ENCODE measurements around the gene NT5C.
"Not testable (repeated sequence)": the region's sequence is repeated elsewhere in the genome, so short reads cannot be mapped to it uniquely, and the experiment has no call there.

GRCh38 chr17:75133607-75134347 lies 2.2 kb upstream of the NT5C start:
- TF ChIP-seq, protein P1, sequence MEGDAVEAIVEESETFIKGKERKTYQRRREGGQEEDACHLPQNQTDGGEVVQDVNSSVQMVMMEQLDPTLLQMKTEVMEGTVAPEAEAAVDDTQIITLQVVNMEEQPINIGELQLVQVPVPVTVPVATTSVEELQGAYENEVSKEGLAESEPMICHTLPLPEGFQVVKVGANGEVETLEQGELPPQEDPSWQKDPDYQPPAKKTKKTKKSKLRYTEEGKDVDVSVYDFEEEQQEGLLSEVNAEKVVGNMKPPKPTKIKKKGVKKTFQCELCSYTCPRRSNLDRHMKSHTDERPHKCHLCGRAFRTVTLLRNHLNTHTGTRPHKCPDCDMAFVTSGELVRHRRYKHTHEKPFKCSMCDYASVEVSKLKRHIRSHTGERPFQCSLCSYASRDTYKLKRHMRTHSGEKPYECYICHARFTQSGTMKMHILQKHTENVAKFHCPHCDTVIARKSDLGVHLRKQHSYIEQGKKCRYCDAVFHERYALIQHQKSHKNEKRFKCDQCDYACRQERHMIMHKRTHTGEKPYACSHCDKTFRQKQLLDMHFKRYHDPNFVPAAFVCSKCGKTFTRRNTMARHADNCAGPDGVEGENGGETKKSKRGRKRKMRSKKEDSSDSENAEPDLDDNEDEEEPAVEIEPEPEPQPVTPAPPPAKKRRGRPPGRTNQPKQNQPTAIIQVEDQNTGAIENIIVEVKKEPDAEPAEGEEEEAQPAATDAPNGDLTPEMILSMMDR (tag by site-specific recombination; IDR thresholded peaks at IDR 0.05) = not testable (repeated sequence)
- not testable (repeated sequence) for TF ChIP-seq ZNF335 (tag by site-specific recombination; conservative IDR thresholded peaks at IDR 0.05); ZNF138 (tag by site-specific recombination; IDR thresholded peaks at IDR 0.05; ENCODE audit: borderline replicate concordance)
- TF ChIP-seq, protein P2, sequence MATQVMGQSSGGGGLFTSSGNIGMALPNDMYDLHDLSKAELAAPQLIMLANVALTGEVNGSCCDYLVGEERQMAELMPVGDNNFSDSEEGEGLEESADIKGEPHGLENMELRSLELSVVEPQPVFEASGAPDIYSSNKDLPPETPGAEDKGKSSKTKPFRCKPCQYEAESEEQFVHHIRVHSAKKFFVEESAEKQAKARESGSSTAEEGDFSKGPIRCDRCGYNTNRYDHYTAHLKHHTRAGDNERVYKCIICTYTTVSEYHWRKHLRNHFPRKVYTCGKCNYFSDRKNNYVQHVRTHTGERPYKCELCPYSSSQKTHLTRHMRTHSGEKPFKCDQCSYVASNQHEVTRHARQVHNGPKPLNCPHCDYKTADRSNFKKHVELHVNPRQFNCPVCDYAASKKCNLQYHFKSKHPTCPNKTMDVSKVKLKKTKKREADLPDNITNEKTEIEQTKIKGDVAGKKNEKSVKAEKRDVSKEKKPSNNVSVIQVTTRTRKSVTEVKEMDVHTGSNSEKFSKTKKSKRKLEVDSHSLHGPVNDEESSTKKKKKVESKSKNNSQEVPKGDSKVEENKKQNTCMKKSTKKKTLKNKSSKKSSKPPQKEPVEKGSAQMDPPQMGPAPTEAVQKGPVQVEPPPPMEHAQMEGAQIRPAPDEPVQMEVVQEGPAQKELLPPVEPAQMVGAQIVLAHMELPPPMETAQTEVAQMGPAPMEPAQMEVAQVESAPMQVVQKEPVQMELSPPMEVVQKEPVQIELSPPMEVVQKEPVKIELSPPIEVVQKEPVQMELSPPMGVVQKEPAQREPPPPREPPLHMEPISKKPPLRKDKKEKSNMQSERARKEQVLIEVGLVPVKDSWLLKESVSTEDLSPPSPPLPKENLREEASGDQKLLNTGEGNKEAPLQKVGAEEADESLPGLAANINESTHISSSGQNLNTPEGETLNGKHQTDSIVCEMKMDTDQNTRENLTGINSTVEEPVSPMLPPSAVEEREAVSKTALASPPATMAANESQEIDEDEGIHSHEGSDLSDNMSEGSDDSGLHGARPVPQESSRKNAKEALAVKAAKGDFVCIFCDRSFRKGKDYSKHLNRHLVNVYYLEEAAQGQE (tag by site-specific recombination; IDR thresholded peaks at IDR 0.05) = not testable (repeated sequence)

All from HEK293 (cell line).